HG03378 (cell line): ENCODE results near the gene RIN3.

Experiments
- ATAC-seq: cut with Tn5 transposase; IDR thresholded peaks from one replicate; pipeline ENCODE4 v1.9.1; 2021; ENCODE audit warnings: mild to moderate bottlenecking, moderate library complexity; ENCODE audit not compliant: unreplicated experiment

The RIN3 gene

DNA sequence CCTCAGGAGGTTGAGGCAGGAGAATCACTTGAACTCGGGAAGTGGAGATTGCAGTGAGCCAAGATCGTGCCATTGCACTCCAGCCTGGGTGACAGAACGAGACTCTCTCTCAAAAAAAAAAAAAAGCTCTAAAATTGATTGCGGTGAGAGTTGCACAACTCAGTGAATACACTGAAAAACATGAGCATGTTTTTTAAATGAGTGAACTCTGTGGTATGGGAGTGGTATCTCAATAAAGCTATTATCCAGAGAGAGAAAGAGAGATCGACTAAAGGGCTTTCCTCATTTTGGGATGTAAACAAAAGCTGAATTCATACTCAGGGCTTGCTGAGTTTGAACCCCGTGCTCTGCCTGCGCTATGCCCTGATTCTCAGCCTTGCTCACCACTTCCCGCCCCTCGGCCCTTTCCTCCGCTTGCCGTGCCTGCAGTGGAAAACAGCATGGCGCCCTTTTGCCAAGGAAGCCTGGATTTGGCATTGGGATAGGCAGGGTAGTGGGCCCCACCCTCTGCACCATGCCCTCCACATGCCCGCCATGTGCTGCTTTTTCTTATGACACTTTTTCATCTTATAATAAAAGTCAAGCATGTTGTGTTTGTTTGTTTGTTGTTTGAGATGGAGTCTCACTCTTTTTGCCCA is 132.4 kb downstream of the RIN3 start:
- no peak for ATAC-seq

DNA sequence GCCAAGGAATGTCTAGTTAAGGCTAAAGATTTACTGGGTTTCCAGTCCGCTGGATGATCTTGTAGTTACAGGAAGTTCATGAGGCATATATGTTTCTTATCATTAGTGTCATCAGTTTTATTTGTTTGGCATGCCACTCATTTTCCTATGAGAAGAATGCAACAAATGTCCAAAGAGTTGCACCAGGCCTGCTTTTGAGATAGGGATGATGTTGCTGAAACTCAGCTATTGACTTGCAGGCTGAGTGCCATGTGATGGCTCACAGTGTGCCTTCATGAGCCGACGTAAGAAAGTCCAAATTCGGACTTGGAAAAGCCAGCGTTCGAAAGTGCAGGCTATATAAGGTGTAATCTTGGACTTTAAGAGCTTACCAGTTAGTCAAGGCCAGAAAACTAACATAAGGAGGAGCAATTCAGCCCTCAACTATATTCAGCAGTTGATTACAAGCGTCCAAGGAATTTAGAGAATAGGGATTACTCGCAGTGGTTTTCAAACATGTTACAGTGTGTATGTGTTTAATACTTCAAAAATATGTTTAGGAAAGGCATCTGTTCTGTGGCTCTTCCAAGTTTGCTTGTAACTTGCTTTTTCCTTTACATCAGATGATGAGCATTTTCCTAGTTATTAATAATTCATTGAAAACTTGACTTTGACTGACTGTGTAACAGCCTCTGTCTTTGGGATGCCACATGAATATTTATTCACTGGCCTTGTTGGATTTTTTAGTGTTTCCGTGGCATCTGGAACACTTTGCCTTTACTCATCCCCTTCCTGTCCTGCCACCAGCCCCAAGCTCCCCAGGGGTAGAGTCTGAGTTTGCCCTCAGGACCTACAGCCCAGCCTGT is 133.6 kb downstream of the RIN3 start:
- no peak for ATAC-seq

DNA sequence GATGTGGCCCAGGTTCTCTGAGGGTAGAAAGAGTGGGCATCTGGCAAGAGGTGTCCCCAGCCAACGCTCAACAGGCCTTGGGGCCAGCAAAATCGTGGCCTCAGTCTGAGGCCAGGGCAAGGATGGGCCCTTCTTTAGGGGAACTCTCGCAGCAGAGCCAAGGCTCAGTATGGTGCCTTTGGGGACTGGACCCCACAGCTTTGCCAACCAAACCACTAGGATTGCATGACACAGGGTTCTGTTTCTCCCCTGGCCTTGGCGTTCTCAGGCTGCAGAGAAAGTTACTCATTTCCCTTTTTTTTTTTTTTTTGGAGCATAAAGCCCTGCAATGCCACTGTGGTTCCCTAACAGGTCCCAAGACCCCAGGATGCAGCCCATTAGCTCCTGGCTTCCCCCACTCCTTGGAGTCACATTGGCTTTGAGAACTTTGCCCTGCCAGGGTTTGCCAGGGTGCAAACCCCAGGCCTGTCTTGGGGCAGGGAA is 134.3 kb downstream of the RIN3 start:
- ATAC-seq = no peak

DNA sequence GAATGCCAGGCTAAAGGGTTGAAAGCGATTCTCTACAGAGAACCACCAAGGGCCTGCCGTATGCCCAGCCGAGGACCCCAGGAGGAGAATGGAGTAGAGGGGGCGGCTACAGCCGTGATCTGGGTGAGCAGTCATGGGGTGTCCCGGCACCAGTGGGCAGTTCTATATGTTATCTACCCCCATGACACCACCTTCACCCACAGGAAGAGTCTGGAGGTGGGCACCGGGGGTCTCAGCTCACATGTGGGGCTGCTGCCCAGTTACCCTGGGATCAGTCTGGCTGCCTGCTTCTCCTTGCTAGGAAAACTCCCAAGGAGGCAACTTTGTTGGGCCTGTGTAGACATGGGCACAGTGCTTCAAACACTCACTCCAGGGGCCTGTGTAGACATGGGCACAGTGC is 135.5 kb downstream of the RIN3 start:
- no peak for ATAC-seq

DNA sequence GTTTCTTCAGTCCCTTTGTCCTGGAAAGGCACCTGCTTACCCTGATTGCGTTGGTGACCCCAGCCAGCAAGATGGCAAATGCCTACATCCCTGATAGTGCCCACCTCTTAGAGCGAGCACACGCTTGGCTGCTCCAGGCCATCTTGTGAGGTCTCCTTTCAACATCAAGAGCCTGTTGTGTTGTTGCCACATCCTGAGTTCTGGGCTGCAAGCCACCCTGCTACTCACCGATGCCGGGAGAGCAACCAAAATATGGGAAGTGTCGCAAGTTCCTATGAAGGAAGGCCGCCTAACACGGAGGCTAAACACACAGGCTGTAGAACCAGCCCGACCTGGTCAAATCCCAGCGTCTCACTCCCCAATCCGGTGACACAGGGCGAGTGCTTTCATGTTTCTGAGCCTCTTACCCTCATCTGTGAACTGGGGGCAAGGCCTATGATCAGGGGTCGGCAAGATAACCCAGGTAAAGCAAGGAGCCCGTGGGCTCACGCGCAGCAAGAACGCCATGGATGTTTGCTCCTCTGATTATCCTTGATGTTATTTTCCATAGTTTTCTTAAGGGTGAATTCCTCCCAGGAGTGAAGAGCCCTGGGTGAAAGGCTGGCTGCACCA is 136.5 kb downstream of the RIN3 start:
- ATAC-seq = no peak

DNA sequence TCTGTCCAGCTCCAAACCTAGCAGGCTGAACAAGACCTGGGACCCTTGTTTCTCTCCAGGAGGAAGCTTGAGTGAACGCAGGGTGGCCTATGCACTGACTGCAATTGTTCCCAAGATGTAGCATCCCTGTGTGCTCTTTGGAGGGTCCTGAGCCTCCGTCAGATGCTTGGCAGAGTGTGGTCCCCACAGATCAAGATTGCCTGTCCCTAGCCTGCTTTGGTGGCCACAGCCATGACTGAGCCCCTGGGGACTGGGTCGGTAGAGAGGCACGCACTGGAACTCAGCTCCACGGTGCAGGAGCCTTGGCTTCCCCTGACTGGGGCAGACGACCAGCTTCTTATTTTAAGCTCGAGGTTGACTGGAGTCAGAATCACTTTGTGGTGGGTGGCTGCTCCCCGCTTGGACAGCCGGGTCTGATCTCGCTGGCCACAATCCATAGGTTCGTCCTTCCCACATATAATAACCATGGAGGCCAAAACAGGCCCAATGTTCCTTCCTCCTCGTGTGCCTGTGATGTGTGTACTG is 137.1 kb downstream of the RIN3 start:
- ATAC-seq = no peak

DNA sequence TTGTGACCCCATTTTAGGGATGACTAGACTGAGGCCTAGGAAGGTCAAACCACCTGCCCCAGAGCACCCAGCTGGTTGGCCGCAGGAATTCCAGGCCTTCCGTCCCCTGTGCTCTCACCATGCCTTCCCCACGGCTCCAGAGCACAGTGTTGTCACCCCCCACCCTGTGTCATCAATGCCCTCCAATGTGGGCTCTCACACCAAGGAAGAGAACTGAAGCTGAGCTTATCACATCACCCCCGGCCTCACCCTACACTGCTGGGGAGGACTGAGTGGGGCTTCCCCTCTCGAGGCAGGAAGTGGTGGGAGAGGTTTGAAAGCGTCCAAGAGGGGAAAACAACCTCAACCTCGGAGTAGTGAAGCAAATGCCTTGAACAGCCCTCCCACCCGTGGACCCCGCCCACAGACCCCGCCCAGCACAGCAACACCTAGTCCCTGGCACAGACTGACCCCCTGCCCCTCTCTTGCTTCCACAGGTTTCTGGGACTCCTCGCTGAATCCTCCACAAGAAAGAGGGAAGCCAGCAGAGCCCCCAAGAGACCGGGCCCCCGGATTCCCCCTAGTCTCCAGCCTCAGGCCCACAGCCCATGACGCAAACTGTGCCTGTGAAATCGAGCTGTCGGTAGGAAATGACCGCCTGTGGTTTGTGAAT is 137.7 kb downstream of the RIN3 start:
- ATAC-seq = peak; percentile 76

DNA sequence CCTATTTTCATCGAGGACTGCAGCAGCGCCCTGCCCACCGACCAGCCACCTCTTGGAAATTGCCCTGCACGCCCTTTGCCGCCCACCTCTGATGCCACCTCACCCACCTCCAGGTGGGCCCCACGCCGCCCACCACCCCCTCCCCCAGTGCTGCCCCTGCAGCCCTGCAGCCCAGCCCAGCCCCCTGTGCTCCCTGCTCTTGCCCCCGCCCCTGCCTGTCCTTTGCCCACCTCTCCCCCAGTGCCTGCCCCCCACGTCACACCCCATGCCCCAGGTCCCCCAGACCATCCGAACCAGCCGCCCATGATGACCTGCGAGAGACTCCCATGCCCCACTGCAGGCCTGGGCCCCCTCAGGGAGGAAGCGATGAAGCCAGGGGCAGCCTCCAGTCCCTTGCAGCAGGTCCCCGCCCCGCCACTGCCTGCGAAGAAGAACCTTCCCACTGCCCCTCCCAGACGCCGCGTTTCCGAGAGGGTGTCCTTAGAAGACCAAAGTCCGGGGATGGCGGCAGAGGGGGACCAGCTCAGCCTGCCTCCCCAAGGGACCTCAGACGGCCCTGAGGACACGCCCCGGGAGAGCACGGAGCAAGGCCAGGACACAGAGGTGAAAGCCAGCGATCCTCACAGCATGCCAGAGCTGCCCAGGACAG is 138.3 kb downstream of the RIN3 start:
- ATAC-seq = no peak

DNA sequence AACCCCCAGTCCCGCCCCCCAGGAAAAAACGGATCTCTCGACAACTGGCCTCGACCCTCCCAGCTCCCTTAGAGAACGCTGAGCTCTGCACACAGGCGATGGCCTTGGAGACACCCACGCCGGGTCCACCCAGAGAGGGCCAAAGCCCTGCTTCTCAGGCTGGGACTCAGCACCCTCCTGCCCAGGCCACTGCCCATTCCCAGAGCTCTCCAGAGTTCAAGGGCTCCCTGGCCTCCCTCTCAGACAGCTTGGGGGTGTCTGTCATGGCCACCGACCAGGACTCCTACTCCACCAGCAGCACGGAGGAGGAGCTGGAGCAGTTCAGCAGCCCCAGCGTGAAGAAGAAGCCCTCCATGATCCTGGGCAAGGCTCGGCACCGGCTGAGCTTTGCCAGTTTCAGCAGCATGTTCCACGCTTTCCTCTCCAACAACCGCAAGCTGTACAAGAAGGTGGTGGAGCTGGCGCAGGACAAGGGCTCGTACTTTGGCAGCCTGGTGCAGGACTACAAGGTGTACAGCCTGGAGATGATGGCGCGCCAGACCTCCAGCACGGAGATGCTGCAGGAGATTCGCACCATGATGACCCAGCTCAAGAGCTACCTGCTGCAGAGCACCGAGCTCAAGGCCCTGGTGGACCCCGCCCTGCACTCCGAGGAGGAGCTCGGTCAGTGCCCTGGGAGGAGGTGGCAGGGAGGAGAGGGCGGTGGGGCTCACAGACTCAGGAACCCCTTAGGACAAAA is 139.0 kb downstream of the RIN3 start:
- ATAC-seq = no peak

DNA sequence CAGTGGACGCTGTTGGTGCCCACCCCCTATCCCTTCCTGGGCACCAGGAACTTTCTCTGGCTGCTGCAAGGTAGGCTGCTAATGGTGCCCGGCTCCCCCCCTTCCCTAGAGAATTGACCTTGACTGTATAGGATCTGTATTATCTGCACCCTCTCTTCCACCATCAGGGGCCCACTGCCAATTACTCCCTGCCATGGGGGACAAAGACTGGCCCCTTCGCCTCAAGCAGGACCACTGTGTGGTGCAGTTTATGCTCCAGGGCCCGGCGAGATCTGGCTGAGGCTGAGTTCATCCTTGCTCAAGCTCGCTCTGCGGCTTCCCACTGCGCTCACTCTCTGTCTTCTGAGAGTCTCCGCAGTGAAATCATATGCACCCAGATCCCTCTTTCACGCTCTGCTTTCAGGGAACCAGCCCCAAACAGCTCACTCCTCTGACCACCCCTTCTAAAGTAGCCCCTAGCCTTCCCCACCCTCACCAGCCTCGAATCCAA is 139.6 kb downstream of the RIN3 start:
- no peak for ATAC-seq

DNA sequence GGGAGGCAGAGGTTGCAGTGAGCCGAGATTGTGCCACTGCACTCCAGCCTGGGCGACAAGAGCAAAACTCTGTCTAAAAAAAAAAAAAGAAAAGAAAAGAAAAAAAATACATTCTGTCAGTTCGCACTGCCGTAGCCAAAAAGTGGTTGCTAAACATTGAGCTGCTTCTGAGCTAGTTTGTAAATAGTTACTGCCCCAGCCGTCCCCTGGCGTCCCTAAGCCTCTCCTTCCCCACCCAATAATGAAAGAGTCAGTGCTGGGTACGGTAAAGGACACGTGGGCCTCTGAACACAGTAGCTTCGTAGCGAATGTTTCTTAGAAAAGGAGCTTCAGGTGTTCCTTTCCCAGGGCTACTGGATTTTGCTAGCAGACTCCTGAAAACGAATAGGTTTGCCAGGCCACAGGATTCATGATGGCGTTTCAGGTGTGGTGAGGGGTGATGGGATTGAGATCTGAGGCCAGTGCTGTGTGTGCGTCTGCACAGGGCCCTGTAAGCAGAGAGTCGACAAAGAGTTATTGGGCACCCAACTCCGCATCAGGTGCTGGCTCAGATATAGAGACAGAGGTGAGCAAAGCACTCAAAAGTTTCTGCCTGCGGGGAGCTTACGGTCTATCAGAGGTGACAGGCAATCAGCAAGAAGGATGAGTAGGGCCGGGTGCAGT is 140.8 kb downstream of the RIN3 start:
- ATAC-seq = no peak

DNA sequence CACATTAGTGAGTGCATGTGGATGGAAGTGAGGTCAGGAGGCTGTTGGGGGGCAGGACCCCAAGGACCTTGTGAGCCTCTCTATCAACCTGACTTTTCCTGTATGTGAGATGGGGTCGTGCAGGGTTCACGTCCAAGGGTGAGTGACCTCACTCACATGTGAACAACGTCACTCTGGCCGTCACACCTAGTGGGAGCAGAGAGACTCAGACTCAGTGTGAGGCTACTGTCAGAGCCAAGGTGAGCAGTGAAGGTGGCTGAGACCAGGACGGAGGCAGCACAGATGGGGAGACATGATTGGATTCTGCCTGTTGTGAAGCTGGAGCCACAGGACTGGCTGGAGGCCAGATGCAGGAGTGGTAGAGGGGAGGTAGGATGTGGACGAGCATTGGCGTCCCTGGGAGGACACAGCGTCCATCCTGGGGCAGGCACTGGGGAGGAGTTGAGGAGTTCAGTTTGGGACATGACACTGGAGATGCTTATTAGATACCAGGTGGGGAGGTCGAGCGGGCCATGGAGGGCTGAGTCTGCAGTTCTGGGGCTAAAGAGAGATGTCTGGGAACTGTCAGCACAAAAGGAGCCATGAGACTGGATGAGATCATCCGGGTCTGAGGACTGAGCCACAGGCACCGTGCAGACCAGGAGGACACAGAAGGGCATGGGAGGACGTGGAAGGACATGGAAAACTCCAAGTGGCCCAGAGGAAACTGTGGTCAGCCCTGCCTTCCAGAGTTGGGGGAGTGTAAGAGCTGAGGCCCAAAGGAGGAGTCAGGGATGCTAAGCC is 142.0 kb downstream of the RIN3 start:
- no peak for ATAC-seq

DNA sequence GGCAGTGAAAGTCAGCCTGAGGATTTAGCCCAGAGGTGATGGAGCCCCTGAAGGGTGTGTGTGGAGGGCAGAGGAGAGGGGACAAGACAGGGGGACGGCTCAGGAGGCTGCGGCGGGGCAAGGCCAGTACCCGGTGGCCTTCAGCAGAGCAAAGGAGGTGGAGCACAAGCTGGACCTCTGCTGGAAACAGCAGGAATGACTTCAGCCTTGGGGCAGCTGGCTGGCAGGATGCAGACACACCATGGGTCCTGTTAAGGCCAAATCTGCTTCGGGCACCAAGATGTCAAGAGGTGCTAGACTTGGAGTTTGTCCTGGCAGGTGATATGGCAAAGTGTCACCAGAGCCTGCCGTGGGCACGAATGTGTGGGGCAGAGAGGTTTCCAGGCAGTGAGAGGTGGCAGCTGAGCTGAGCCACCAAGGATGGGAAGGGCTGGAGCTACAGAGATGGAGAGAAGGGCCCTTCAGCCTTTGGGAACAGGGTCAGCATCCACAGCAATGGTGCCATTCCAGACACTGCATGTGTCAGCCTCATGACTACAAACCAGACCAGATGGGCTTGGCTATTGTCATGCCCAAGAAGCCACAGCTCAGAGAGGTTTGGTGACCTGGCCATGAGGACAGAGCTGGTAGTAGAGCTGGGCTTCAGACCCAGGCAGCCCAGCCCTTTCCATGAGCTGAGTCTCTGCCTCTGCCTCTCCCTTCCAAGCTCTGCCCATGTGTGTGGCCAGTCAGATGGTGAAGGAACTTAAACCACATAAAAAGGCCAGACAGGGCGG is 142.9 kb downstream of the RIN3 start:
- ATAC-seq = no peak

DNA sequence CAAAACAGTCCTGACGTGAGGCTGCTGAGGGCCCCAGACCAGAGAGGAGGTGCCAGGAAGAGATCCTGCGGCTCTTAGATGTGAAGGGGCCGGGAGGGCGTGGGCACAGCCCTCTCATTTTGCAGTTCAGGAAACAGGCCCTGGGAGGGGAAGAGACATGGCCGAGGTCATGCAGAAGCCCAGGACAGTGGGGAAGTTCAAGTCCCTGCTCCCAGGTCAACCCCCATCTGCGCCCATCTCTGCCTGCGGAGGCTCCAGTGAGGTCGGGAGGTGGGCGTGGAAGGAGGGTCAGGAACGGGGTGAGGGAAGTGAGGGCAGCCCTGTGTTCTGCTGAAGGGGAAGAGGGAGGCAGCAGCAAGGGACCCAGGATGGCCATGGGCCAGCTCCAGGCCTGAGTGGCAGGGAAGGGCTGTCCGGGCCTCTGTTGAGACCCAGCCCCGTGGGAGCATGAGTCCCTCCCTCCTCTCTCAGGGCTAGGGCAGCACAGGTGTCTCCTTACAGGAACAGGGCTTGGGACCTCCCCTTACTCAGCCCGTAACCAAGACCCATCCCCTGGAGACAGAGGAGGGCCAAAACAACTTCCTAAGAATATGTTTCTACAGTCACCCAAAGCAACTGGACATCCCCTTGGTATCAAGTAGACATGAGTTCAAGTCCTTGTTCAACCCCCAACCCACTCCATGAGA is 144.0 kb downstream of the RIN3 start:
- no peak for ATAC-seq

DNA sequence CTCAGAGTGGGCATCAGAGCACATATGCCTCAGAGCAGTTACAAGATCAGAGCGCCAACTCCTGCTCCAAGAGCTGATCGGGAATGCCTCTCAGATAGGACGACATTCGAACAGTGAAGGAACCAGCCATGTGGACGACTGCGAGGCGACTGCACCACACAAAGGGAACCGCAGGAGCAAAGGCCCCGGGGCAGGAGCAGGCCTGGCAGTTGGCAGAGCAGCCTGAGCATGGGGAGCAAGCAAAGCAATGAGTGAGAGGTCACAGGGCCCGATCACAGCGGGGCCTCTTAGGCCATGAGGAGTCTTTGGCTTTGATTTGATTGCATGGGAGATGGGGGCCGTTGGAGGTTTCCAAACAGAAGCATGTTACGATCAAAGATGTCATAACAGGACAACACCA is 144.6 kb downstream of the RIN3 start:
- no peak for ATAC-seq

DNA sequence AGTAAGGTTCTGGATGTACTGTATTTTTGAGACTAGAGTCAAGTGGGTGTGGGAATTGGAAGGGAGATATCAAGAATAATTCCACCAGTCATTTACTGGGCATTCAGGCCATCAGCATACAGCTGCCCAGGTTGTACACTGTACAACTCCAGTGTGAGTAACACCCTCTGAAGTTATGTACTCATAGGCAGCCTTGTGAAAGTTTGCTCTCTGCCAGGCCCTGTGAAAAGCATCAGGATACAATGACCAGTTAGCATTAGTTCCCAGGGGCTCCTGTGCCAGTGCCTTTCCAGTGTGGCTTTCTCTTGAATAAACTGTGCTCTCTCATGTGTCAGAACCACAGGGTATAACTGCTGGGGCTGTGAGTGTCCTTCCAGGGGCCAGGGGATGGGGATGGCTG is 145.1 kb downstream of the RIN3 start:
- no peak for ATAC-seq
